ENCODE data around the gene CHRNB2. TPM values are rescaled to one million over a fixed set of nuclear protein-coding genes. Genes with fewer than 3 reads are reported as not detected.

The CHRNB2 gene
- total RNA-seq, 6 experiments from 2014 or later, result 0.05 to 0.09 (median 0.07) TPM; not detected in 1

GRCh38 chr1:154539486-154540483 lies 27.8 kb upstream of the CHRNB2 start:
- no peak for TF ChIP-seq CTCF (IDR thresholded peaks at IDR 0.05)
- Mint-ChIP-seq H3K4me1 (ENCODE audit: low read depth) (no peaks in the 10 kb centered on the region), H3K27me3 (ENCODE audit: insufficient read depth) (peaks cover 76% of the 10 kb centered on the region), H3K27ac (no peak overlapping the region), H3K4me3 (no peak overlapping the region), H3K9me3 (no peaks in the 10 kb centered on the region), H3K36me3 (ENCODE audit: low read depth) (peaks cover 4% of the 10 kb centered on the region; the same call in 1 of the 2 replicates)
- no peak for DNase-seq

GRCh38 chr1:154541231-154541630 lies 26.3 kb upstream of the CHRNB2 start:
- Mint-ChIP-seq H3K27me3 (ENCODE audit: insufficient read depth) (peaks cover 66% of the 10 kb centered on the region), H3K36me3 (ENCODE audit: low read depth) (no peaks in the 10 kb centered on the region), H3K9me3 (no peaks in the 10 kb centered on the region), H3K4me1 (ENCODE audit: low read depth) (no peaks in the 10 kb centered on the region), H3K27ac (no peak overlapping the region), H3K4me3 (no peak overlapping the region)
- no peak for TF ChIP-seq CTCF (IDR thresholded peaks at IDR 0.05)
- DNase-seq, result no peak

- no peak overlapping the region for H3K27ac Mint-ChIP-seq
- peak; percentile 53 for DNase-seq
- peaks cover 15% of the 10 kb centered on the region for H3K4me1 Mint-ChIP-seq (ENCODE audit: low read depth)
- H3K36me3 Mint-ChIP-seq (ENCODE audit: low read depth), result peaks cover 14% of the 10 kb centered on the region
- peaks cover 22% of the 10 kb centered on the region for H3K27me3 Mint-ChIP-seq (ENCODE audit: insufficient read depth)
- no peak overlapping the region for H3K4me3 Mint-ChIP-seq
- no peaks in the 10 kb centered on the region for H3K9me3 Mint-ChIP-seq
- TF ChIP-seq CTCF (IDR thresholded peaks at IDR 0.05), result peak; percentile 87
Observed at GRCh38 chr1:154546264-154547063, 21.1 kb upstream of the CHRNB2 start.

GRCh38 chr1:154547105-154547732 lies 20.4 kb upstream of the CHRNB2 start:
- H3K4me3 Mint-ChIP-seq, result no peak overlapping the region
- H3K36me3 Mint-ChIP-seq (ENCODE audit: low read depth), result peaks cover 17% of the 10 kb centered on the region
- no peak for TF ChIP-seq CTCF (IDR thresholded peaks at IDR 0.05)
- H3K27me3 Mint-ChIP-seq (ENCODE audit: insufficient read depth), result peaks cover 15% of the 10 kb centered on the region
- no peak overlapping the region for H3K27ac Mint-ChIP-seq
- H3K9me3 Mint-ChIP-seq, result no peaks in the 10 kb centered on the region
- H3K4me1 Mint-ChIP-seq (ENCODE audit: low read depth), result peaks cover 15% of the 10 kb centered on the region
- no peak for DNase-seq

GRCh38 chr1:154548028-154548427 lies 19.6 kb upstream of the CHRNB2 start:
- TF ChIP-seq CTCF (IDR thresholded peaks at IDR 0.05), result no peak
- Mint-ChIP-seq H3K27ac (no peak overlapping the region; the same call in 1 of the 2 replicates), H3K4me1 (ENCODE audit: low read depth) (peaks cover 18% of the 10 kb centered on the region), H3K9me3 (no peaks in the 10 kb centered on the region), H3K27me3 (ENCODE audit: insufficient read depth) (peaks cover 12% of the 10 kb centered on the region), H3K36me3 (ENCODE audit: low read depth) (peaks cover 24% of the 10 kb centered on the region), H3K4me3 (no peak overlapping the region)
- no peak for DNase-seq
